ENCODE data around the gene PEX1. TPM values are rescaled to one million over a fixed set of nuclear protein-coding genes. Genes with fewer than 3 reads are reported as not detected.

Gene PEX1
- total and polyA plus RNA-seq, 2 donors (not counting 3 experiments of a cell fraction or from before 2014, with no cell fraction given): 8.4 to 11.7 TPM

- Histone ChIP-seq H3K27ac (ENCODE audit: insufficient read depth, low read depth, low read length) (no peak overlapping the region), H3K9ac (replicated peaks; ENCODE audit: extremely low read depth, insufficient read depth, low read length) (no peak overlapping the region), H3K4me3 (replicated peaks in 1 of 3; ENCODE audit: insufficient read depth in 1 of 3, low read depth in 1 of 3, low read length in 3 of 3) (no peak overlapping the region), H3K36me3 (ENCODE audit: control insufficient read depth in 2 of 2, extremely low read depth in 1 of 2, insufficient read depth in 2 of 2, low read length in 2 of 2) (no peaks in the 10 kb centered on the region), H3K4me1 (ENCODE audit: control insufficient read depth, extremely low read depth, insufficient read depth, low read length) (no peaks in the 10 kb centered on the region), H3K27me3 (ENCODE audit: control insufficient read depth in 2 of 2, insufficient read depth in 2 of 2, low read length in 2 of 2) (no peaks in the 10 kb centered on the region), H4K20me1 (replicated peaks; ENCODE audit: control insufficient read depth, extremely low read depth, insufficient read depth, low read length) (no peaks in the 10 kb centered on the region), H3K79me2 (ENCODE audit: control insufficient read depth, insufficient read depth, low read length) (no peaks in the 10 kb centered on the region), H3K9me1 (replicated peaks; ENCODE audit: control insufficient read depth, extremely low read depth, insufficient read depth, low read length) (no peaks in the 10 kb centered on the region), H3K9me3 (replicated peaks; ENCODE audit: control insufficient read depth, insufficient read depth, low read length) (no peaks in the 10 kb centered on the region), H2AFZ (ENCODE audit: low read depth, low read length) (no peak overlapping the region), H3K4me2 (ENCODE audit: insufficient read depth, low read length) (no peak overlapping the region)
- dilution Hi-C loops (cut with MboI; ENCODE audit: extremely low pct_ligation_motif_present, low sequenced_read_pairs) (no loop called here), intact Hi-C loops (cut with micrococcal nuclease) (no loop called here)
- no peak for TF ChIP-seq FOS (IDR thresholded peaks at IDR 0.05; ENCODE audit: borderline replicate concordance, insufficient read depth, low read length)
- no peak for TF ChIP-seq JUN (IDR thresholded peaks at IDR 0.05; ENCODE audit: borderline replicate concordance, insufficient read depth, insufficient read length, low read depth)
- TF ChIP-seq GATA2 (IDR thresholded peaks at IDR 0.05; ENCODE audit: insufficient read depth, insufficient read length, low read depth, low read length): no peak
- TF ChIP-seq EZH2 (IDR thresholded peaks at IDR 0.05; ENCODE audit: borderline replicate concordance, low read depth, low read length, severe bottlenecking): no peak
- TF ChIP-seq POLR2AphosphoS5 (IDR thresholded peaks at IDR 0.05; ENCODE audit: insufficient read depth, low read depth, low read length): no peak
- no peak for TF ChIP-seq MYC (IDR thresholded peaks at IDR 0.05; ENCODE audit: low read depth, low read length)
- no peak for TF ChIP-seq POLR2A (IDR thresholded peaks at IDR 0.05; ENCODE audit: low read depth, low read length)
- TF ChIP-seq CTCF (IDR thresholded peaks at IDR 0.05; ENCODE audit: extremely low read depth in 1 of 2, insufficient read depth in 1 of 2, low read depth in 1 of 2, low read length in 2 of 2): no peak
- no peak for TF ChIP-seq MAX (IDR thresholded peaks at IDR 0.05; ENCODE audit: insufficient read depth, insufficient read length)
- ChIA-PET POLR2A (no interaction called here), CTCF (interaction anchor here (0.7 kb wide), 1 partner anchor 323 kb away, joined by 3 read pairs; no protein-coding TSS in a partner anchor)
- FAIRE-seq: no peak
- no peak for DNase-seq (ENCODE audit: low read depth, low spot score)
- no TSS peak for BruUV-seq (replicated peaks)
These were observed 61.6 kb downstream of the PEX1 start for GRCh38 chr7:92466682-92467081.
